Melanocyte of skin (primary cell): Measurements from ENCODE around the gene KCNJ3. TPM values are rescaled to one million over a fixed set of nuclear protein-coding genes. Genes with fewer than 3 reads are reported as not detected.

Source experiments
- total RNA-seq, 2 donors: library from RNA; depleted of rRNA; stranded (reverse); fragments of >200 nt; gene quantifications; 2 replicates each; pipeline ENCODE4 v1.2.3, GENCODE V29; 2012

Gene KCNJ3
- total RNA-seq: not detected

GRCh38 chr2:154698296-154698720 lies at the start of gene KCNJ3:
Gene KCNJ3, plus strand, starts transcription at chr2:154698695. Its CDS starts 81 bp downstream, at chr2:154698776.

